GM23248 (cell line): ENCODE data around the gene HLCS.

ENCODE experiments used
- EZH2 ChIP-seq: fragments of 200-600 bp; sonication (generic); IDR thresholded peaks from 2 replicates; pipeline ENCODE4 v1.6.1; 2018; ENCODE audit warnings: antibody characterized with exemption, mild to moderate bottlenecking; ENCODE audit not compliant: insufficient read depth, poor library complexity, severe bottlenecking
- EZH2phosphoT487 ChIP-seq: fragments of 200-600 bp; sonication (generic); IDR thresholded peaks from 2 replicates; pipeline ENCODE4 v1.6.1; 2018; ENCODE audit warnings: antibody characterized with exemption, moderate library complexity, mild to moderate bottlenecking, low read depth; ENCODE audit not compliant: insufficient read depth

DNA sequence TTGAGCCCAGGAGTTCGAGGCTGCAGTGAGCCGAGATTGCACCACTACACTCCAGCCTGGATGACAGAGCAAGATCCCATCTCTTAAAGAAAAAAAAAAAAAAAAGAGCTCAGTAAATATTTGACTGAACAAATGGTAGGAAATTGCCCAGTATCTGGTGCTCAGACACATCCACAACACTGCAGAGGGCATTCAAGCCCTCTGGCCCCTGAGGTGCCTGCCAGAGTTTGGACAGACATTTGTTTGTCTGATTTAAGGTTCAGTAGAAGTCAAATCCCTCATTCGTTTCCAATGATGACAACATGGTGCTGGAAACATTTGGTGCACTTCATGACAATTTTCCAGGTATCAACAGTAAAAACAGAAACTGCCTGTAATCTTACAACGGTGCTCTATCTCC lies 86.6 kb downstream of the HLCS start:
- TF ChIP-seq EZH2 (no peak), EZH2phosphoT487 (no peak)
